H1 (cell line): ENCODE measurements around the gene XPNPEP2. TPM values are rescaled to one million over a fixed set of nuclear protein-coding genes. Genes with fewer than 3 reads are reported as not detected.

Source experiments
- CTCF ChIA-PET: fragments of 300-600 bp; sonication (Branson Sonifier 250); formaldehyde crosslinking; loops from one replicate; lab custom pipeline; 2021; ENCODE audit not compliant: partially characterized antibody; lab: Charles Lee
- POLR2A ChIA-PET: fragments of 300-600 bp; sonication (Branson Sonifier 250); formaldehyde crosslinking; loops from one replicate; lab custom pipeline; 2021; ENCODE audit warnings: inconsistent platforms; ENCODE audit not compliant: partially characterized antibody; lab: Charles Lee
- DNase-seq, 2 experiments: peaks; one replicate each; pipeline versions ENCODE4 v3.0.0 to v3.0.0-alpha.2; 2010 to 2022; ENCODE audit warnings: low spot score in 2 of 2, low read depth in 1 of 2, mixed read lengths in 1 of 2
- FAIRE-seq: peaks from 2 replicates; lab custom pipeline; 2011; peaks lifted over from hg19 to GRCh38; lab: Jason Lieb, UNC
- H2AFZ ChIP-seq: 2 replicates; pipeline ENCODE4 v1.8.1; 2012; ENCODE audit warnings: low read length, inconsistent platforms
- H2AK5ac ChIP-seq: 2 replicates; pipeline ENCODE4 v1.6.1; 2013; ENCODE audit warnings: low read depth, low read length
- H2BK120ac ChIP-seq: replicated peaks from 2 replicates; pipeline ENCODE3; 2013; ENCODE audit warnings: low read depth, low read length, inconsistent platforms
- H2BK12ac ChIP-seq: 2 replicates; pipeline ENCODE4 v1.6.1; 2013; ENCODE audit warnings: low read depth, low read length
- H2BK15ac ChIP-seq: 2 replicates; pipeline ENCODE4 v1.6.1; 2013; ENCODE audit warnings: low read length
- H2BK20ac ChIP-seq: 2 replicates; pipeline ENCODE4 v1.6.1; 2013; ENCODE audit warnings: low read length
- H2BK5ac ChIP-seq: 2 replicates; pipeline ENCODE4 v1.6.1; 2013; ENCODE audit warnings: low read depth, low read length
- H3K14ac ChIP-seq: 2 replicates; pipeline ENCODE4 v1.6.1; 2013; ENCODE audit warnings: inconsistent platforms; ENCODE audit not compliant: insufficient read length
- H3K18ac ChIP-seq: 2 replicates; pipeline ENCODE4 v1.6.1; 2013; ENCODE audit warnings: low read length; ENCODE audit errors: extremely low read depth
- H3K23ac ChIP-seq: 2 replicates; pipeline ENCODE4 v1.6.1; 2013; ENCODE audit warnings: inconsistent platforms; ENCODE audit not compliant: insufficient read length
- H3K23me2 ChIP-seq: 2 replicates; pipeline ENCODE4 v1.6.1; 2013; ENCODE audit warnings: low read depth, low read length
- H3K27ac ChIP-seq: 2 replicates; pipeline ENCODE4 v1.6.1; 2011; ENCODE audit warnings: low read depth, low read length, inconsistent platforms
- H3K27me3 ChIP-seq, 4 experiments: replicated peaks in 1 of 4; 1 replicate in 1 of 4; 2 replicates in 3 of 4; pipeline versions ENCODE4 v1.6.1 to v1.8.1; 2011 to 2013; ENCODE audit warnings: low read length in 3 of 4, mild to moderate bottlenecking in 3 of 4, inconsistent platforms in 2 of 4, mixed read lengths in 2 of 4, moderate library complexity in 1 of 4; ENCODE audit not compliant: control insufficient read depth in 3 of 4, insufficient read depth in 3 of 4; ENCODE audit errors: extremely low read depth in 1 of 4
- H3K36me3 ChIP-seq, 4 experiments: 2 replicates each; pipeline versions ENCODE4 v1.6.1 to v1.8.1; 2011 to 2013; ENCODE audit warnings: mild to moderate bottlenecking in 4 of 4, low read length in 3 of 4, moderate library complexity in 2 of 4, control low read depth in 1 of 4, inconsistent platforms in 1 of 4; ENCODE audit not compliant: insufficient read depth in 4 of 4, control insufficient read depth in 2 of 4
- H3K4ac ChIP-seq: replicated peaks from 2 replicates; pipeline ENCODE3; 2013; ENCODE audit warnings: low read length, low read depth, mixed read lengths, inconsistent platforms; ENCODE audit not compliant: insufficient read length
- H3K4me1 ChIP-seq, 4 experiments: replicated peaks in 1 of 4; 1 replicate in 1 of 4; 2 replicates in 3 of 4; pipeline versions ENCODE4 v1.6.1 to v1.8.1; 2011 to 2013; ENCODE audit warnings: low read length in 3 of 4, inconsistent platforms in 2 of 4, mixed read lengths in 1 of 4; ENCODE audit not compliant: insufficient read depth in 4 of 4, control insufficient read depth in 3 of 4
- H3K4me2 ChIP-seq, 2 experiments: 2 replicates each; pipeline versions ENCODE4 v1.6.1 to v1.8.1; 2011 to 2013; ENCODE audit warnings: low read depth in 2 of 2, low read length in 2 of 2, control low read depth in 1 of 2, inconsistent platforms in 1 of 2, mild to moderate bottlenecking in 1 of 2; ENCODE audit not compliant: insufficient read depth in 1 of 2
- H3K4me3 ChIP-seq, 4 experiments: fragments of 200-600, 300-600 bp in 1 of 4; sonication (generic), shearing (Covaris generic), sonication (Bioruptor Twin) in 1 of 4; 2 replicates each; pipeline versions ENCODE4 v1.5.1 to v1.8.1; 2011 to 2016; ENCODE audit warnings: low read length in 4 of 4, low read depth in 3 of 4, control low read depth in 2 of 4, inconsistent platforms in 2 of 4, mild to moderate bottlenecking in 2 of 4, mixed read lengths in 1 of 4, moderate library complexity in 1 of 4; ENCODE audit not compliant: insufficient read depth in 2 of 4; ENCODE audit errors: extremely low read depth in 1 of 4
- H3K56ac ChIP-seq: replicated peaks from 2 replicates; pipeline ENCODE3; 2013; ENCODE audit warnings: low read depth, mild to moderate bottlenecking, mixed read lengths, low read length, inconsistent platforms; ENCODE audit not compliant: insufficient read length
- H3K79me1 ChIP-seq: 2 replicates; pipeline ENCODE4 v1.6.1; 2013; ENCODE audit warnings: low read depth, low read length, control low read depth
- H3K79me2 ChIP-seq, 2 experiments: 2 replicates each; pipeline versions ENCODE4 v1.6.1 to v1.8.1; 2012 to 2013; ENCODE audit warnings: low read length in 2 of 2, mild to moderate bottlenecking in 2 of 2, inconsistent platforms in 1 of 2; ENCODE audit not compliant: insufficient read depth in 2 of 2, control insufficient read depth in 1 of 2
- H3K9ac ChIP-seq, 4 experiments: replicated peaks in 1 of 4; 1 replicate in 1 of 4; 2 replicates in 3 of 4; pipeline versions ENCODE4 v1.6.1 to v1.8.1; 2011 to 2013; ENCODE audit warnings: low read depth in 3 of 4, low read length in 3 of 4, control low read depth in 2 of 4, mild to moderate bottlenecking in 2 of 4, moderate library complexity in 2 of 4, inconsistent platforms in 1 of 4; ENCODE audit errors: extremely low read depth in 1 of 4
- H3K9me3 ChIP-seq, 2 experiments: 2 replicates each; pipeline versions ENCODE4 v1.6.1 to v1.8.1; 2012 to 2013; ENCODE audit warnings: mild to moderate bottlenecking in 2 of 2, moderate library complexity in 2 of 2, control low read depth in 1 of 2, inconsistent platforms in 1 of 2, low read depth in 1 of 2, low read length in 1 of 2, mixed read lengths in 1 of 2; ENCODE audit not compliant: insufficient read depth in 2 of 2
- H4K20me1 ChIP-seq, 2 experiments: replicated peaks in 1 of 2; 2 replicates each; pipeline versions ENCODE3 to v1.8.1; 2011 to 2013; ENCODE audit warnings: inconsistent platforms in 2 of 2, low read length in 2 of 2, mild to moderate bottlenecking in 1 of 2; ENCODE audit not compliant: insufficient read depth in 2 of 2, control insufficient read depth in 1 of 2
- H4K5ac ChIP-seq: 2 replicates; pipeline ENCODE4 v1.6.1; 2013; ENCODE audit warnings: low read length, low read depth, mixed read lengths, inconsistent platforms; ENCODE audit not compliant: insufficient read length
- H4K8ac ChIP-seq: 2 replicates; pipeline ENCODE4 v1.8.0; 2013; ENCODE audit warnings: mild to moderate bottlenecking, moderate library complexity, low read length, inconsistent platforms; ENCODE audit not compliant: insufficient read depth; ENCODE audit errors: extremely low read depth
- H4K91ac ChIP-seq: replicated peaks from 2 replicates; pipeline ENCODE3; 2013; ENCODE audit warnings: low read length, mixed read lengths, inconsistent platforms; ENCODE audit not compliant: insufficient read length
- BRCA1 ChIP-seq: IDR thresholded peaks from 2 replicates; pipeline ENCODE4 v1.6.1; 2012; ENCODE audit warnings: low read depth, low read length, improper control_type of control experiment
- HDAC2 ChIP-seq, 2 experiments: fragments of 300-600 bp in 1 of 2; sonication (generic) in 1 of 2; IDR thresholded peaks; 2 replicates each; pipeline ENCODE4 v1.6.1; 2011 to 2012; ENCODE audit warnings: low read depth in 2 of 2, low read length in 2 of 2, mild to moderate bottlenecking in 2 of 2, moderate library complexity in 2 of 2, borderline replicate concordance in 1 of 2, inconsistent platforms in 1 of 2
- JUND ChIP-seq: IDR thresholded peaks from 2 replicates; pipeline ENCODE4 v1.6.1; 2011; ENCODE audit warnings: mild to moderate bottlenecking, improper control_type of control experiment, low read length
- KDM1A ChIP-seq: fragments of 200-600, 300-600 bp; sonication (generic); IDR thresholded peaks from 2 replicates; pipeline ENCODE4 v1.7.1; 2016; ENCODE audit warnings: mild to moderate bottlenecking, low read length, borderline replicate concordance
- MAFK ChIP-seq: IDR thresholded peaks from 2 replicates; pipeline ENCODE4 v1.6.1; 2012; ENCODE audit warnings: low read depth, mild to moderate bottlenecking, improper control_type of control experiment, low read length
- NANOG ChIP-seq: IDR thresholded peaks from 2 replicates; pipeline ENCODE4 v1.6.1; 2011; ENCODE audit warnings: low read length, low read depth, mild to moderate bottlenecking, inconsistent platforms; ENCODE audit not compliant: insufficient read depth, poor library complexity, severe bottlenecking
- NRF1 ChIP-seq: IDR thresholded peaks from 2 replicates; pipeline ENCODE4 v1.6.1; 2011; ENCODE audit warnings: mild to moderate bottlenecking, low read depth, low read length, improper control_type of control experiment
- PHF8 ChIP-seq: fragments of 200-600 bp; sonication (generic); conservative IDR thresholded peaks from 2 replicates; pipeline ENCODE4 v1.7.1; 2012; ENCODE audit warnings: low read depth, mild to moderate bottlenecking, inconsistent platforms, low read length, moderate library complexity
- RNF2 ChIP-seq: fragments of 200-900, 300-1000 bp; sonication (generic); IDR thresholded peaks from 2 replicates; pipeline ENCODE4 v1.7.1; 2016; ENCODE audit warnings: borderline replicate concordance, low read depth, mild to moderate bottlenecking, antibody characterized with exemption, low read length; ENCODE audit not compliant: poor library complexity, severe bottlenecking; ENCODE audit errors: missing control alignments
- SIRT6 ChIP-seq: IDR thresholded peaks from one replicate; pipeline ENCODE4 v1.7.1; 2012; ENCODE audit warnings: low read length, inconsistent platforms
- SP1 ChIP-seq: IDR thresholded peaks from 2 replicates; pipeline ENCODE4 v1.6.1; 2011; ENCODE audit warnings: low read depth, low read length
- SUZ12 ChIP-seq: fragments of 200-600 bp; sonication (generic); IDR thresholded peaks from 2 replicates; pipeline ENCODE4 v1.6.1; 2012; ENCODE audit warnings: mild to moderate bottlenecking, inconsistent platforms, low read length, moderate library complexity, mixed read lengths
- TAF7 ChIP-seq: optimal IDR thresholded peaks from 2 replicates; pipeline ENCODE3; 2011; ENCODE audit warnings: low read depth, mild to moderate bottlenecking, inconsistent platforms, low read length, moderate library complexity, borderline replicate concordance
- ZNF274 ChIP-seq: IDR thresholded peaks from 2 replicates; pipeline ENCODE4 v1.7.0; 2012; ENCODE audit warnings: low read length, borderline replicate concordance; ENCODE audit errors: extremely low read depth
- WGBS, 2 experiments: shearing (Covaris generic) in 1 of 2; methylation state at CpG; one replicate each; pipeline versions ENCODE4 v1.1.6 to v1.1.7; 2013 to 2015; ENCODE audit warnings: low lambda C conversion rate in 2 of 2, mixed read lengths in 2 of 2, inconsistent platforms in 1 of 2, low coverage in 1 of 2, missing lambda C conversion rate in 1 of 2; ENCODE audit not compliant: insufficient replicate concordance in 2 of 2, insufficient coverage in 1 of 2, insufficient read length in 1 of 2; ENCODE audit errors: extremely low coverage in 1 of 2, missing lambda C conversion rate in 1 of 2; 5-methylcytosine and 5-hydroxymethylcytosine counted together
- polyA plus RNA-seq, 7 experiments: library from polyadenylated mRNA; depleted of rRNA in 3 of 7; stranded (reverse) in 5 of 7; unstranded in 2 of 7; fragments of >200 nt in 5 of 7; fragments of 200-250 nt in 2 of 7; gene quantifications; 1 replicate in 5 of 7; 2 replicates in 1 of 7; 4 replicates in 1 of 7; pipeline versions ENCODE4 v1.2.1 to v1.2.3, GENCODE V29; 2011 to 2013; ENCODE audit warnings: missing spikeins in 2 of 7, mixed read lengths in 2 of 7
- total RNA-seq: library from RNA; stranded (reverse); fragmentation: NEBNext Ultra II Directional; extraction: Animal tissue kit (Norgen Biotek cat#: 25700); gene quantifications from 2 replicates; pipeline ENCODE4 v1.2.1, GENCODE V29; 2021

Gene XPNPEP2
- total and polyA plus RNA-seq, 2 of the 8 experiments (the other 6 are each of a cell fraction or from before 2014, with no cell fraction given), result 0.27 TPM; not detected in 1

GRCh38 chrX:129790146-129790545, 51.4 kb downstream of the XPNPEP2 start:
- Histone ChIP-seq H2BK12ac (no peak overlapping the region), H3K23ac (no peak overlapping the region), H3K27me3 (no peaks in the 10 kb centered on the region), H3K36me3 (no peaks in the 10 kb centered on the region), H3K4me3 (no peak overlapping the region), H2BK15ac (no peak overlapping the region), H4K20me1 (no peaks in the 10 kb centered on the region), H4K5ac (no peak overlapping the region), H4K91ac (no peak overlapping the region), H3K9me3 (no peaks in the 10 kb centered on the region), H4K8ac (no peak overlapping the region), H3K79me2 (no peaks in the 10 kb centered on the region), H3K27ac (no peak overlapping the region), H3K18ac (no peak overlapping the region), H3K56ac (no peak overlapping the region), H3K4me1 (no peaks in the 10 kb centered on the region), H2BK20ac (no peak overlapping the region), H2AK5ac (no peak overlapping the region), H3K4me2 (no peak overlapping the region), H2BK120ac (no peak overlapping the region), H3K14ac (no peak overlapping the region), H3K9ac (no peak overlapping the region), H3K23me2 (no peaks in the 10 kb centered on the region), H2BK5ac (no peak overlapping the region), H3K4ac (no peak overlapping the region), H2AFZ (no peak overlapping the region), H3K79me1 (no peaks in the 10 kb centered on the region)
- WGBS, 2 experiments, result 88% methylated on average over 3 of the region's 3 CpGs; no CpG with 5 or more reads in 1 of the 2 experiments
- FAIRE-seq (no peak), DNase-seq (no peak)
- ChIA-PET POLR2A (no interaction called here), CTCF (interaction anchor here (0.6 to 1.5 kb wide), 7 partner anchors 12 to 498 kb away, joined by 3 to 9 read pairs (median 3); no protein-coding TSS in a partner anchor)
- TF ChIP-seq SIRT6 (no peak), KDM1A (no peak), ZNF274 (no peak), NRF1 (no peak), HDAC2 (IDR thresholded peaks at IDR 0.05; ENCODE audit: borderline replicate concordance in 1 of 2, low read depth in 2 of 2, low read length in 2 of 2) (no peak), NANOG (no peak), RNF2 (no peak), BRCA1 (no peak), MAFK (no peak), TAF7 (no peak), PHF8 (no peak), SP1 (no peak), SUZ12 (no peak), JUND (no peak)
